DMS 273 (cell line): ENCODE measurements around the gene VAC14.
A peak's percentile ranks its signal among the peaks of the same experiment; 100 is the strongest.

Experiments used
- DNase-seq: peaks from one replicate; lab custom pipeline; 2025; ENCODE audit not compliant: unreplicated experiment; lab: John Stamatoyannopoulos, UW

Gene VAC14

DNA sequence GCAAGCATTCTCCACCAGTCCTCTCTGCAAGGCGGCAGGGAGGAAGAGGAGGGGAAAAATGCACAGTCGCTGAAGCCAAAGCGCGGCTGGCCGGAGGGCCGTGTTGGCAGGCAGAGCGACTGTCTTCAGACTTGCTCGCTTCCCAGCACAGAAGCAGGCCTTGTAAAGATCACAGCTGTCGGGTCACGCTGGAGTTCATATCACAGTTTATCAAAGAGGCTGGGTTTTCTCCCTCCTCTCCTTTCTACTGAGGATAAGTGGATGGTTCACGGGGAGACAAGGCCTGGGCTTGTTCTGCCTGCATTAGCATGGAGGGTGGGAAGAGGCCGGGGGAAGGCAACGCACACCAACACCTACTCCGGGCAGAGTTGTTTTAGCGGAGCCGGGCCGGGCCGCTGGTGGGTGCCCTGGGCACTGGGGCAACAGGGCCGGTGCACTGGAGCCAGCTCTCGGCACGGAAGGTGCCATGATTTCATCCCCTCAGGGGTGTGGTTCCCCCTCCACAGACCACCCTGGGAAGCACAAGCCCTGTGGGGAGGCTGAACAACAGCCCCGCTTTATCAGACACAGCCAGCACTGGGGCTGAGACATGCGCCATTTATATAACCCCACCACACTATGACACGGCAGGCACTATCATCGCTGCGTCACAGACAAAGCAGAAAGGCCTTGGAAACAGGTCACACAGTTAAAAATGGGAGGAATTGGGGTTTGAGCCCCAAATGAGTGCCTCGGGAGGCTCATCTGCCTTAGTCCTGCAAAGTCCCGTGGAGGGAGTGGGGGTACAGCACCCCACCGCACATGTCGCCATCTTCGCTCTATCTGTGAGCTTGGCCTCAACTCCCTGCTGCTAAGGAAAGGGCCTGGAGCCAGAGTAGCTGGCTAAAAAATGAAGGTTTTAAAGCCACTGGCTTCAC is 74.8 kb downstream of the VAC14 start:
- peak; percentile 55 for DNase-seq

DNA sequence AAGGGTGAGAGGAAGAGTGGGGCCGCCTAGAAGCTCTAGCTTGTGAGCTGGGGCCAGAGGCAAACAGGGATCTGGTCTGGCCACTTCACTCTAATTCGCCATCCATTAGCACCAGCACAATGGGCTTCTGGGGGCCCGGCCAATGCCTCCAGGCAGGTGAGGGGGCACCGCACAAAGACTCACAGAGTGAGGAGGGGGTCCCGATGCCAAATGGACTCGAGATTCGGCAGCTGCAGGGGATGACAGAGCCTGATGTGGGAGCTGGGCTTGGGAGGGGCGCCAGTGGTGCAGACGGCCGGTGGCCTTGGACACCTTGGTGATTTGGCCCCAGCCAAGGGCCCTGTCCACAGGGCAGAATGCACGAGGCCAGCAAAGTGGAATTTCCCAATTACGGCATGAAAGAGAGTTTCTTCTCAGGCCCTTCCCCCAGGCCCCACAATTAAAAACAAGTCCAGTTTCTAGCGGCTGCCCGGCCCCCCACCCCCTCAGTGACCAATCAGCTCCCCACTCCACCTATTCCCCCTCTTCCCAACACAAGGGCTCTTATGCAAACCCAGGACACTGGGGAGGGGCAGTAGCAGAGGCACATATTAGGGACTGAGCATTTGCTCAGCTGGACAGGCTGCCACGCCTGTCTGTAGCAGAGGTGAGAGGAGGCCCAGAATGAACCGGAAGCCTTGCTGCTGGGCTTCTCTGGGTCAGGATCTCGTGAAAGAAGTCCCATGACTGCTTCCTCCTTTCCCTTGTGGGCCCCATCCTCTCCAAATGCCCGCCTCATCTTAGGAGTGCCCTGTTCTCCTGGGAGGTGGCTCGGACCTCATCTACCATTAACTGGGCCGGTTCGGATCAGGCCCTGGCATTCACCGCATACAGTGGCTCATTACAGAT is 75.7 kb downstream of the VAC14 start:
- no peak for DNase-seq

DNA sequence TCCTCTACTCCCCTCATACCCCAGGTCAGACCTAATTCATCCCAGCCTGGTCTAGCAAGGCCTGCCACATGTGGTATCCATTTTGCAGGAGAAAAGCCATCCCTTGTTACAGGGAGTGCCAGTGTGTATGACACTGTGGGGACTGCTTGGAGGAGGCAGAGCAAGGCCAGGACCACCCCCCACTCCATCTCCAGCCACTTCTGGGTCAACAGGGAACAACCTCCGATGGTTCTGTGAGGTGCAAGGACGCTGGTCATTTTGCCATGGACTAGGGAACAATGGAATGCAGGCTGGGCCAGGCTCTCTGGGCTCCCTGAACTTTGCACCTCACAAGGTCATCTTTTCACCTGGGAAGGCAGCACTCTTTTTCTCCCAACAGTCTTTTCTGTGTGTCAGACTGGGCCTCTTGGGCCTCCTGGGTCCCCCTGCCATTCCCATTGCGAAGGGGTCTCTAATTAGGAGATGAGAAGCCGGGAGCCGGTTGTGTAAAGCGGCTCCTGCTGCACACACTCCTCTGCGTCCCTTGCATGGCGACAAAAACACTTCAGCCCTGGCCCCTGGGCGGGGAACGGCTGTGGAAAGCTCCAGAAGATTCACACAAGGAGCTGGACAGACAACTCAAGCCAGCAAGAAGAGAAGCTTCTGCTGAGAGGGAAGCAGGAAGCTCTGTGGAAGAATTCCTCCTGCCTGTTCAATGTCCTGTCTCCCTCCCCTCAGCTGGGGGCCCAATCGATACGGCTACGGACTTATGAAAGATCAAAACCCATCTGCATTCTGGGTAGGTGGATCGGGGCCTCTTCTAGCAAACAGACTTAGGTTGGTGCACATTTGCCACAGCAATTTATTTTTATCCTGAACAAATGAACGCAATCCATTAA is 76.6 kb downstream of the VAC14 start:
- DNase-seq, result no peak

DNA sequence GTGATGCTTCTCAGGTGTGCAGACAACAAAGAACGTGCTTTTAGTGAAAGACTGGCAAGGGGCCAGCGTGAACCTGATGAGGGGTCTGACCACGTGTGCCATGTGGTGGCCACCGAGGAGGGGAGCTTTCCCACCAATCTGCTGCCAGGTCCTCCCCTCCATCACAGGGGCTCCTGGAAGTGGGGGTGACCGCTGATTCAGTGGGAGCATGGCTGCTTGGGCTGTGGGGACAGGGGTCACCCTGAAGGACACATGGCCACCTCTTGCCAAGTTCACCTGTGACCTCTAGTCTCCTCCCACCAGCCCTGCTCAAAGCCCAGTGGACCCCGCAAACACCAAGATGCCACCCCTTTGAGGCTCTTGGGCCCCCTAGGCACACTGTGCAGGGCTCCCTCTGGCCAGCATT is 77.2 kb downstream of the VAC14 start:
- DNase-seq, result no peak

DNA sequence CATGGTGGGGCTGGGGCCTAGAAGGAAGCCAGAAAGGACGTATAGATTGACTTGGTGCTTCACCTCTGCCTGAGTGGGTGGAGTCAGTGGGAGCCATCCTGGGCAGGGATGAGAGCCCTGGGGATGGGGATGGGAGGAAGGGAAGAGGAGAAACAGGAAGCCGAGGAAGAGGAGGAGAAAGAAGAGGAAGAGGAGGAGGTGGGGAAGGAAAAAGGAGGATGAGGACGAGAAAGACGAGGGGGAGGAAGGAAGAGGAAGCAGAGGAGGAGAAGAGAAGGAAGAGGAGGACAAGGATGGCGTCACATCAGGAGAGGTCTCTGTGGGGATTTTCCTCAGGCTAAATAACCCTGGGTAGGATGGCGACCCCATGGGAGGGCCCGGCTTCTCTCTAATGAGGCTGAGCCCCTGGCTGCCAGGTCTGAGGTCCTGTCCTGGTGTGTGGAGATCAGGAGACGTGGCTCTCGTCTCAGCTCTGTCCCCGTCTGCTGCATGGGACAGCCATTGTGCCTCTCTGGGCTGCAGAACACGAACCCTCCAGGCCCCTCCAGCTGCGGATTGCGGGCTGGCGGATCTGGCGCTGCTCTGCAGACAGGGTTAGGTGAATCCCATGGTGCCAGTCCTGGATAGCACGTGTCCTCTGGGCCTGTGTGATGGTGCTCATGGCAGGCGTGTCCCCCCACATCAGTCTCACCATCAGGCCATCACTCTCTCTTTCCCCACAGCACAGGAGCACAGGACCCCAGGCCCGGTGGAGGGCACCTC is 79.6 kb downstream of the VAC14 start:
- no peak for DNase-seq

DNA sequence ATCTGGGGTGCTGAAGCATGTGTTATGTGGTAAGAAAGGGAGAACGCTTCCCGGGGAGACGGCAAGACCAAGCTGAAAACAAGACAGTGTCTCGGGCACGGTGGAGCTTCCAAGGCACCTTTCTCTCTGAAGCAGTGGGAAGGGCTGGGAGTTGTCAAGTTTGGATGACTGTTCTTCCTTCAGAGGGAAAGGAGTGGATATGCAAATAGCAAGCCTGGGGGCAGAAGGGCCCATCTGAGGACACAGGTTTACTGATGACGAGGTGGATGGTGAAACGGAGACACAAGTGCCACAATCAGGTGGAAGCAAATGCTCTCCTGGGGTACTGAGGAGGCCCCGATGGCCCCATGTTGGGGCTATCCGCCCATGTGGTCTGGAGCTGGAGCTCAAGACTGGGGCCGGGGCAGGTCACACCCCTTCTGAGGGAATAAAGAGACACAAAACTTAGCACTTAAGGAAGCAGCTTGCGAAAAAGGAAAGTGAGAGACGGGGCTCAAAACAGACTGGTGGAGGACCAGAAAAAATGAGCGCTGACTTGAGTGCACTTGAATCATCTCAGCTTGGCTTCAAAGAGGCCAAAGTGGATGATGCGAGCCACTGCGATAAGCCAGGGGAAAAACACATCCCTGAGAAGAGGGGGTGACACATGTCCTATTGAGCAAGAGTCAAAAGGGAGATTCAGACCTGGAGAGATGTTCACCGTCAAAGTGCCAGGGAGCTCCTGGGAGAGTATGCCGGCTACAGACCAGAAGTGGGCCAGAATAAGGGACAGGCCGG is 80.3 kb downstream of the VAC14 start:
- DNase-seq, result no peak

DNA sequence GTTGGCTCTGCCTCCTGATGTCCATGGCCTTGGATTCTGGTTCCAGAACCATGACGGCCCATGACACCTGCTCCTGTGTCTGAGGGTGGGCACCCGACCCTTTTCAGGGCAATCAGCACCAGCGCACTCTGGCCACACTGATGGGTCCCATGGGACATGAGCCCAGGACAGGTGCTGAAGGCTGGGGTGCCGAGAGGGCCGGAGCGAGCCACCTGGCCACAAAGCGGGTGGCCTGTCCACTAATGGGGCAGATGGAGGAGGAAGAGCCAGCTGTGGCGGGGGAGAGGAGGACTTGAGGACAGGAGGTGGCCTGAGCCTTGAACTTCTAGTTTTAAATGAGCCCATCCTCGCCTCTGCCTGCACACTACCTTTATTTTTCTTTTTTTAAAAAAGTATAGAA is 83.9 kb downstream of the VAC14 start:
- DNase-seq, result no peak

DNA sequence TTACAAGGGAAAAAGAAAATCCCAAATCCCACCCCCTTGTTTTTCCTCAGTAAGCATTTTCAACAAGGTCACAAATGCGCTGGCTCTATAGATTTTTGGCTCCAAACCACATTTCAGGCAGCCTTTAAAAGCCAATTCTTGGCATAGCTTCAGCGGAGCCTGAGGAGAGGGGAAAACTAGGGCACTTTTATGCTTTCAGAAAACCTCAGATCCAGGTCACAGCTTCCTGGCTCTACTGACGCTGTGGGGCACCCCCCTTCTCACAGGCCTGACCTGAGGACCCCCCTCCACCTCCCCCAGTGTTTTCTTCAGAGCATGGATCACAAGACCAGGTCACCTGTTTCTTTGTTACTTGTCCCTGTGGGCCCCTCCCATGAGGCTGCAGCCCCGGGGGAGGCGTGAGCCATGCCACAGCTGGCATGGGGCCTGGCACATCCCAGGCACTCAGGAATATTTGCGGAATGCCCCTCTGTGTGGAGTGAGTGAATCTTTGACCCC is 85.0 kb downstream of the VAC14 start:
- peak; percentile 85 for DNase-seq

DNA sequence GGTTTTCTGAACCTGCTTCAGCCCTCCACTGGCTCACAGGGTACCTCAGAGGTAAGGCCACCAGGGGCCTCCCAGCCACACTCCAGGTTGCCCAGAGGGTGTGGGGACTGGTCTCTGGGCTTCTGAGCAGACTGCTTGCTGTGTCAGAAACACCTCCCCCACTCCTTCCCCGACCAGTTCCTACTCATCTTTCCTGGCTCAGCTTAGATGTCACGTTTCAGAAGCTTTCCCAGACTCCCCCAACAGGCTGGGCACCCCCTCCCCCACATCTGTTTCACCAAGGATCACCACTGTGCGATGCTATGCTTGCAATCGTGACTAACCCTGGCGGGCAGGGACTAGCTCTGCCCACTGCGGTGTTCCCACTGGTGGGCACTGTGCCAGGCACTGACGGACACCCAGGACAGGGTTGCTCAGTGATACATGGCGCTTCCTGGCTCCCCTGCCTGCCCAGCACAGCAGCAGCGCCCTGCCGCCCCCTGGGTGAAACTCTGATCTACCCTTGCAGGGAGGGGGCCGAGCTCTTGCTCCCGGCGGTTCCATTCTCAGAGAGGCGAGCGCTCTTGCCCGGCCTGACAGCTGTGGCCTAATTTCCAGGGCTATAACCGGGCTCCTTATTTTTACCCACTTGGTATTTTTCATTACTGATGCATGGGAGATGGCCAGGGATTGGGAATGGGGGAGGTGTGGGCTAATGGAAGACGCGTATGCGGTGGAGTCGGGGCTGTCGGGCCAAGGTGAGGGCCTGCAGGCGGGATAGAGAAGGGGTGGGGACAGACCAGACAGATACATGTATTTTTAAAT is 85.7 kb downstream of the VAC14 start:
- peak; percentile 95 for DNase-seq

DNA sequence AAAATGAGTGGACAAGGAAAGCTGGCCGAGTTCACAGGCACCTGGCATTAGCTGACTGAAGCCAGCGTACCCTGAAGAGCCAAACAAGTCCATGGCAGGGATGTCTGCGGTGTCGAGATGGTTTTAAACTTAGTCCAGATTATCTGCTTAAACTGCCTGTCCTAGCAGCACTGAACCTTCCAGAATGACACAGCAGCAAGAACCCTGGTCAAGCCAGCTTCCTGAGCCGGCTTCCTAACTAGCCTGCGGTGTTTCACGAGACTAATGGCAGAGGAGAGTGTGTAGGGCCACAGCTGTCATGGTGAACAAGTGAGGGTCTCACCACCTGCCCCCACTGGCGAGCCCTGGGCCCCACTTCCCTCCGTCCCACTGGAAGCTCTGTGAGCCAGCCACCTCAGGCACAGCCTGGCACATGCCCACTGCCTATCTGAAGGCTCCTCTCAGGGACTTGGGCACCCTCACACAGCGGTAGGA is 86.3 kb downstream of the VAC14 start:
- DNase-seq, result no peak

DNA sequence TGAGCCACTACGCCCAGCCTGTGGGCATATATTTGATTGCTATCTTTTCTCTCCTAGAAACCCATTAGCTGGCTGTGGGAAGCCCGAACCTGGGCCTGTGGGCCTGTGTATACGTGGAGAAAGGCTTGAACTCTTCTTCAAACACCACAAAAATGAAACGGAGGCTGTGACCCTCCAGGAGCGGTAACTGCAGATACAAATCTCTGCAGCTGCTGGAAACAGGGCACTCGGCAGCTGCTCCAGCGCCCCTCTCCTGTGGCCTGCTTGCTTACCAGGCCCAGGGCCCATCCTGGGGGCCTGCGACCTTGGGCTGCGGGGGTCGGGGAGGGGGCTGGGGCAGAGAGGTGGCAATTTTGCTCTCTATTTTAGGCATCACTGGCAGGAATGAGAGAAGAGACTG is 87.1 kb downstream of the VAC14 start:
- no peak for DNase-seq

DNA sequence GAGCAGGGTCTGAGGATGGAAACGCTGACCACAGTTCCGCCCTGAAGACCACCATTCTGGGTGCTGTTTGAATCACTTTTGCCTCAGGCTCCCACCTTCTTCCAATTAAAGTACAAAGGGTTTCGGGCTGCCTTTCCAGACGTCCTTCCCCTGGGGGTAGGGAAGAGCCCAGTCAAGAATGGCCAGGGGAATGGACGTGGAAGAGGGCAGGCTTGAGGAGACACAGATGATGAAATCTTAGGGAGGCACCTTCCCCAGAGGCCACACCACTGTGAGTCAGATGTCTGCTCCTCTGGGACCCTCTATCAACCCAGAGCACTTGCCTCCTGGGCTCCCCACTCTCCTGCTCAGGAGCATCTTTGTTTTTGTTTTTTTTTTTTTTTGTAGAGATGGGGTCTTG is 87.6 kb downstream of the VAC14 start:
- DNase-seq, result no peak

DNA sequence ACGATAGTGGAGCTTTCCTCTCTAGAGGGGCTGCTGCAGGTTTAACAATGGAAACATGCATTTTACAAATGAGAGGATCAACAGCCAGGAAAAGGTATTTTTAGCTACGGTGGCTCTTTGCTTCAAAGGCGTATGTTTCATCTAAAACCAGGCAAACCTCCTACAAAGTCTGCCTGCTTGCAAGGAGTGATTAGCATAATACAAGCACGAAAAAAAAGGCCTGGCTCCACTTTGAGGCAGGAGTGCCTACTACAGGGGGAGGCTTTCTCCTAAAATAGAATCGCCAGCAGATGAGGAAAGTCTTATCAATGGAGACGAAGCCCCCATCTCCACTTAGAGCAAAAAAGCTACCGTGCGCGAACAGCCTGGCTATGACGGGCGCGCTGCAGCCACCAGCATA is 88.0 kb downstream of the VAC14 start:
- DNase-seq, result no peak

DNA sequence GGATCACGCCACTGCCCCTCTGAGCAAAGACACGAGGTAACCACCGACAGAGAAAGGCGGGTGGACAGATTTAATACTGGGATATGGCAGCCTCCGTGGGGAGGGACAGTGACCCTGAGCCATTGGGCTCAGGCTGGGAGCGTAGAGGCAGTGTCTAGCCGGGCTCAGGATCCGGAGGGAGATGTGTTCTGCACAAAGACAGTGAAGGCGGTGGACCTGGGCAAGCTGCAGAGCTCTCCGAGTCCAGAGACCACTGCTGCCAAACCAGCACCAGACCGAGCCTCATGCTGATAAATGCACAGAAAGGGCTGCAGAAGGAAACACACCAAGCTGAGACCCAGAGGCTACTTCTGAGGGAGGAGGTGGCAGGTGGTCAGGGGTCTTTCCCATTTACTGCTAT is 88.6 kb downstream of the VAC14 start:
- no peak for DNase-seq

DNA sequence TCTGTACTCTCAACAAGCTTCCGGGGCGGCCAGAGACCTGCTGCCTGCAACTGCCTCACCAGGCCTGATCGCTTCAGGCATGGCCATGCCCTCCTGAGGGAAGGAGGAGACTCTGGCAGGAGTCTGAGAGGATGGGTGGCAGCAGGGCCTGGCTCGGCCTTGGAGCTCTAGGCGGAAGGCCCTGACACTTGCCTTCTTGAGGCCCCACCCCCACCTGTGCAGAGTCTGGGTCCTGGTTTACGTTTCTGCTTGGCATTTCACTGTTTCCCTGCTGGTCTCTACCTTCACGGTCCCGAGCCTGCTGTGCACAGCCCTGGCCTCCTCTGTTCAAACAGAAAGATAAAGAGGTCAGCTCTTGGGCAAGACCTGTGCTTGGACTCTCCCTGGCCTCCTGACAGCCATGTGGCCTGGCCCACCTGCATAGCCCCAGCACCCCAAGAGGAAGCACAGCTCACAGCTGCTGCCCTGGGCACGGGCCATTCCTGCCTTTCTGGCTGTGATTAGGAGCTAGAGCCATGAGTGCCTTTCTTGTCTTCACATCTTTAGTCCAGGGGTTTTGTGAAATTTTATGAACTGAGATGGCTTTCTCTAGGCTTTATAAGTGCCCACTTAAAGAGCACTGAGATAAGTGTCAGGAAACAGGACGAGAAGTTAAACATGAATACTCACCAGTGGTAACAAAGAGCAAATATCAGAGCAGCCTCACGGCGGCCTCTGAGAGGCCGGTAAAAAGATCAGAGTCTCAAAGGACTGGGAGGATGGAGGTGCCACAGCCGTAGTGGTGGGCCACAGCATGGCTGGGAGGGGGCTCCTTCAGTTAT is 89.5 kb downstream of the VAC14 start:
- no peak for DNase-seq

DNA sequence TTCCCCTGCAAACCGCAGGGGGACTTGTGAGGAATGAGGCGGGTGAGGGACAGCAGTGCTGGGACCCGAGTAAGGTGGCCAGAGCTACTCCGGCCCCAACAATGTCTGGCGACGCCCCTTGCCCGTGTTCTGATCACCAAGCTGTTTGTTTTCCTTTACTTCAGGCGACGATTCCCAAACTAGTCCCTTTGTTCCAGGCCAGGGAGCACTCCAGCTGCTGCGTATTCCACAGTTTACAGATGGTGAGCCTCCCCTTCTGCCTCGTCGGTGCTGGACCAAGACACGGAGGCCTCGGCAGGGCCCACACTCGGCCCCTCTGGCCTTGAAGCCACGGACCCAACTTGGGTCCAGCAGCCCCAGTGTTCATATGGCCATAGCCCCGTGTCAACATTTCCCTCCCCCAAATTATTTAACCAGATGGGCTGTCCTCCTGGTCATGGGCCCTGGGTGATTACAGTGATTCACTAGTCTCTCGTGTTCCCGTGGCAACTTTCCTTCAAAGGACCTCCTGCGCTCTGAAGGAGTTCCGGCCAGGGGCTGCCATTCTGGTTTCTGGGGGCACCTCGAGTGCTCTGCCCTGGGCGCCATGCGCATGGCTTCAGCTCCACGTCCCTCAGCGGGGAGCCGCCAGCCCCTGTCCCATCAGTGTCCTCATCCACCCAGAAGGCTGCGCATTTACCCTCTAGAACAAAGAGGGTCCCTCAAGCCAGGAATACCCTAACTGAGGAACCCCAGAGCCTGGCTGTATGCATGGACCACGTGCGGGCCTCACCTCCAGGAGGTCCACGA is 90.3 kb downstream of the VAC14 start:
- peak; percentile 49 for DNase-seq

DNA sequence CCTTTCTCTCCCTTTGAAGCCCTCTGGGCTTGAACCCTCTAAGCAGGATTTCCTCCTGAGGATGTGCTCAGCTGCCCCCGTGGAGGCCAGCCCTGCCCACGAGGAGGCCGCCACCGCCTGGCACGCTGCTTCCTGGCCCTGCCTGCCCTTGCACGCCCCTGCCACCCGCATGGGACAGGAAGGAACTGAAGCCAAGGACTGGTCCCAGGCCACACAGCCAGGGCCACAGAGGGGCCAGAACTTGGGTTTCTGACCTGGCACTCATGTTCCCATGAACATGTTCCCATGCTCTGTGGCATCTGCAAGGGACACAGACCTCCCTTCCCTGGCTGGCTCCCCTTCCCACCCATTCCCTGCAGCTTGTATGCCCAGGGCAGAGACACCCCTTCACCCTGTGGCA is 91.0 kb downstream of the VAC14 start:
- no peak for DNase-seq
